ENCODE data around the gene MED23.

Gene MED23

DNA sequence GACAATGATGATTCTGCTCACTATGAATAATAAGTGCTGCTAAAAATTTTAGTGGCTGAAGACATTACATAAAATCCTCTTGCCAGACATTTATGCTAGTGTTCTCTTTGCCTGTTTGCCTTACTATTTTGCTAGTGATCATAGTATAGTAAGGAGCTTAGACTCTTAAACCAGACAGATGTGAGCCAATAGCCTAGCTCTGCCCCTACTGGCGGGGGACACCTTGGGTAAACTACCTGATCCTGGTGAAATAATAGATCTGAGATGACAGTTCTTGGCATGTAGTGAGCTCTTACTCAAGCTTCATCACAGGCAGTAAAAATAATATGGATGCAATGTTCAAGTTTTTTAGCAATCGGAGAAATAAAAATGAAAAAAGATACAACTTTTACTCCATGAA, 27.9 kb upstream of the MED23 start:
- TF ChIP-seq, protein P1, sequence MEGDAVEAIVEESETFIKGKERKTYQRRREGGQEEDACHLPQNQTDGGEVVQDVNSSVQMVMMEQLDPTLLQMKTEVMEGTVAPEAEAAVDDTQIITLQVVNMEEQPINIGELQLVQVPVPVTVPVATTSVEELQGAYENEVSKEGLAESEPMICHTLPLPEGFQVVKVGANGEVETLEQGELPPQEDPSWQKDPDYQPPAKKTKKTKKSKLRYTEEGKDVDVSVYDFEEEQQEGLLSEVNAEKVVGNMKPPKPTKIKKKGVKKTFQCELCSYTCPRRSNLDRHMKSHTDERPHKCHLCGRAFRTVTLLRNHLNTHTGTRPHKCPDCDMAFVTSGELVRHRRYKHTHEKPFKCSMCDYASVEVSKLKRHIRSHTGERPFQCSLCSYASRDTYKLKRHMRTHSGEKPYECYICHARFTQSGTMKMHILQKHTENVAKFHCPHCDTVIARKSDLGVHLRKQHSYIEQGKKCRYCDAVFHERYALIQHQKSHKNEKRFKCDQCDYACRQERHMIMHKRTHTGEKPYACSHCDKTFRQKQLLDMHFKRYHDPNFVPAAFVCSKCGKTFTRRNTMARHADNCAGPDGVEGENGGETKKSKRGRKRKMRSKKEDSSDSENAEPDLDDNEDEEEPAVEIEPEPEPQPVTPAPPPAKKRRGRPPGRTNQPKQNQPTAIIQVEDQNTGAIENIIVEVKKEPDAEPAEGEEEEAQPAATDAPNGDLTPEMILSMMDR (IDR thresholded peaks at IDR 0.05; ENCODE audit: low read length): no peak
- no peak for TF ChIP-seq EZH2 (IDR thresholded peaks at IDR 0.05; ENCODE audit: borderline replicate concordance, low read length)
- H3K79me2 ChIP-seq (ENCODE audit: insufficient read depth, low read length): no peaks in the 10 kb centered on the region
- no peak overlapping the region for H3K4me3 ChIP-seq (ENCODE audit: low read depth, low read length, poor library complexity, severe bottlenecking)
- no peaks in the 10 kb centered on the region for H3K36me3 ChIP-seq (ENCODE audit: insufficient read depth, low read length)
- no peaks in the 10 kb centered on the region for H3K9me3 ChIP-seq (ENCODE audit: low read length)
- no peaks in the 10 kb centered on the region for H3K9me2 ChIP-seq (ENCODE audit: low read depth, low read length)
- H3K4me2 ChIP-seq (ENCODE audit: low read length): no peak overlapping the region
- H3F3A ChIP-seq (ENCODE audit: insufficient read depth, low read length): no peaks in the 10 kb centered on the region
- no peak overlapping the region for H2AFZ ChIP-seq (ENCODE audit: low read length)
- no peaks in the 10 kb centered on the region for H3K27me3 ChIP-seq (ENCODE audit: insufficient read depth, low read length)
- no peaks in the 10 kb centered on the region for H3K4me1 ChIP-seq (ENCODE audit: insufficient read depth, low read length, severe bottlenecking)
- no peak overlapping the region for H3K9ac ChIP-seq (ENCODE audit: low read length)
- H4K20me1 ChIP-seq (ENCODE audit: insufficient read depth, low read length): no peaks in the 10 kb centered on the region
- no peak overlapping the region for H3K27ac ChIP-seq (ENCODE audit: low read depth, low read length, poor library complexity, severe bottlenecking)

DNA sequence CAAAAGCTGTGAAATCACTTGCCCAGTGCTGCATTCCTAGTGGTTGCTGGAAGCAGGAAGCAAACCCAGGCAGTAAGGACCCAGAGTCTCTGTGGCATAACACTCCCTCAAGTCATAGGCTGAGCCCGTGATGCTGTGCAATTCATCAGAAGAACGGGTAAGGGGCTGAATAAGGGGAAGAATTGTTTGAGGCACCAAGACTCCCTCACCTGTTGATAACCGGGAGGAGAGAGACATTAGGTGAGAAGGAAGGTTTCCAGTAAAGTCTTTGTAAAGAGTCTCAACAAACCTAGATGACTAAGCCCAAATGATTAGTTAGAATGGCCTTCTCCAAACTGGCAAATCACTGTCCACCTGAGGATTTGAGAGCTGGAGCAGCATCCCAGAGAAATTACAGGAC, 27.3 kb upstream of the MED23 start:
- H3K27me3 ChIP-seq (ENCODE audit: insufficient read depth, low read length): no peaks in the 10 kb centered on the region
- H4K20me1 ChIP-seq (ENCODE audit: insufficient read depth, low read length): no peaks in the 10 kb centered on the region
- H3K4me3 ChIP-seq (ENCODE audit: low read depth, low read length, poor library complexity, severe bottlenecking): no peak overlapping the region
- H3F3A ChIP-seq (ENCODE audit: insufficient read depth, low read length): no peaks in the 10 kb centered on the region
- no peak overlapping the region for H3K27ac ChIP-seq (ENCODE audit: low read depth, low read length, poor library complexity, severe bottlenecking)
- no peak overlapping the region for H3K4me2 ChIP-seq (ENCODE audit: low read length)
- H3K9me3 ChIP-seq (ENCODE audit: low read length): no peaks in the 10 kb centered on the region
- H3K36me3 ChIP-seq (ENCODE audit: insufficient read depth, low read length): no peaks in the 10 kb centered on the region
- no peaks in the 10 kb centered on the region for H3K9me2 ChIP-seq (ENCODE audit: low read depth, low read length)
- H3K9ac ChIP-seq (ENCODE audit: low read length): no peak overlapping the region
- H3K4me1 ChIP-seq (ENCODE audit: insufficient read depth, low read length, severe bottlenecking): no peaks in the 10 kb centered on the region
- H2AFZ ChIP-seq (ENCODE audit: low read length): no peak overlapping the region
- H3K79me2 ChIP-seq (ENCODE audit: insufficient read depth, low read length): no peaks in the 10 kb centered on the region
- no peak for TF ChIP-seq EZH2 (IDR thresholded peaks at IDR 0.05; ENCODE audit: borderline replicate concordance, low read length)
- TF ChIP-seq, protein P1 (IDR thresholded peaks at IDR 0.05; ENCODE audit: low read length): no peak

DNA sequence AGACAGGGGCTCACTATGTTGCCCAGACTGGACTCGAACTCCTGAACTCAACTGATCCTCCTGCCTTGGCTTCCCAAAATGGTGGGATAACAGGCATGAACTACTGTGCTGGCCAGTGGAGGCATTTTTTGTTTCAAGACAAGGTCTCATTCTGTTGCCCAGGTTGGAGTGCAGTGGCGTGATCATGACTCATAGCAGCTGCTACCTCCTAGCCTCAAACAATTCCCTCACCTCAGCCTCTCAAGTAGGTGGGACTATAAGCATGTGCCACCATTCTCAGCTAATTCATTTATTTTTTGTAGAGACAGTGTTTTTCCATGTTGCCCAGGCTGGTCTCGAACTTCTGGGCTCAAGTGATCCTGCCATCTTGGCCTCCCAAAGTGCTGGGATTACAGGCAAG, 26.3 kb upstream of the MED23 start:
- H3K79me2 ChIP-seq (ENCODE audit: insufficient read depth, low read length): no peaks in the 10 kb centered on the region
- H2AFZ ChIP-seq (ENCODE audit: low read length): no peak overlapping the region
- no peak overlapping the region for H3K27ac ChIP-seq (ENCODE audit: low read depth, low read length, poor library complexity, severe bottlenecking)
- H3K27me3 ChIP-seq (ENCODE audit: insufficient read depth, low read length): no peaks in the 10 kb centered on the region
- H3F3A ChIP-seq (ENCODE audit: insufficient read depth, low read length): no peaks in the 10 kb centered on the region
- H4K20me1 ChIP-seq (ENCODE audit: insufficient read depth, low read length): no peaks in the 10 kb centered on the region
- H3K4me3 ChIP-seq (ENCODE audit: low read depth, low read length, poor library complexity, severe bottlenecking): no peak overlapping the region
- no peaks in the 10 kb centered on the region for H3K4me1 ChIP-seq (ENCODE audit: insufficient read depth, low read length, severe bottlenecking)
- no peaks in the 10 kb centered on the region for H3K9me3 ChIP-seq (ENCODE audit: low read length)
- TF ChIP-seq, protein P1 (IDR thresholded peaks at IDR 0.05; ENCODE audit: low read length): no peak
- no peak for TF ChIP-seq EZH2 (IDR thresholded peaks at IDR 0.05; ENCODE audit: borderline replicate concordance, low read length)
- no peaks in the 10 kb centered on the region for H3K36me3 ChIP-seq (ENCODE audit: insufficient read depth, low read length)
- no peak overlapping the region for H3K4me2 ChIP-seq (ENCODE audit: low read length)
- no peak overlapping the region for H3K9ac ChIP-seq (ENCODE audit: low read length)
- no peaks in the 10 kb centered on the region for H3K9me2 ChIP-seq (ENCODE audit: low read depth, low read length)

All from OCI-LY1 (cell line).